H9 (cell line): ENCODE data around the gene PALD1. TPM values are rescaled to one million over a fixed set of nuclear protein-coding genes. Genes with fewer than 3 reads are reported as not detected.

Experiments
- DNase-seq: peaks from one replicate; pipeline ENCODE4 v3.0.0-alpha.2; 2017
- H2AFZ ChIP-seq: one replicate; pipeline ENCODE4 v1.6.1; 2013; ENCODE audit warnings: mild to moderate bottlenecking, low read length, control low read depth, moderate library complexity
- H2AK5ac ChIP-seq: 2 replicates; pipeline ENCODE4 v1.6.1; 2013; ENCODE audit warnings: low read length, control low read depth, mixed read lengths; ENCODE audit not compliant: insufficient read length
- H2BK120ac ChIP-seq: one replicate; pipeline ENCODE4 v1.6.1; 2013; ENCODE audit warnings: low read depth, mild to moderate bottlenecking, low read length, control low read depth, inconsistent platforms; ENCODE audit not compliant: poor library complexity, severe bottlenecking
- H2BK12ac ChIP-seq: 2 replicates; pipeline ENCODE4 v1.6.1; 2013; ENCODE audit warnings: low read length, control low read depth, mixed read lengths, low read depth; ENCODE audit not compliant: insufficient read length
- H2BK15ac ChIP-seq: 2 replicates; pipeline ENCODE4 v1.6.1; 2013; ENCODE audit warnings: low read depth, low read length, control low read depth
- H2BK20ac ChIP-seq: one replicate; pipeline ENCODE4 v1.6.1; 2013; ENCODE audit warnings: low read depth, mild to moderate bottlenecking, low read length, control low read depth, inconsistent platforms; ENCODE audit not compliant: poor library complexity, severe bottlenecking
- H2BK5ac ChIP-seq: 2 replicates; pipeline ENCODE4 v1.6.1; 2013; ENCODE audit warnings: low read length, control low read depth, mixed read lengths; ENCODE audit not compliant: insufficient read length
- H3K14ac ChIP-seq: 2 replicates; pipeline ENCODE4 v1.6.1; 2013; ENCODE audit warnings: low read length, control low read depth; ENCODE audit not compliant: insufficient read depth
- H3K18ac ChIP-seq: 2 replicates; pipeline ENCODE4 v1.6.1; 2013; ENCODE audit warnings: low read depth, mild to moderate bottlenecking, mixed read lengths, low read length, control low read depth; ENCODE audit not compliant: insufficient read length
- H3K23ac ChIP-seq: 2 replicates; pipeline ENCODE4 v1.6.1; 2013; ENCODE audit warnings: low read length, control low read depth, mixed read lengths, low read depth; ENCODE audit not compliant: insufficient read length
- H3K23me2 ChIP-seq: 2 replicates; pipeline ENCODE4 v1.6.1; 2013; ENCODE audit warnings: low read depth, mild to moderate bottlenecking, mixed read lengths, low read length, control low read depth; ENCODE audit not compliant: insufficient read length, poor library complexity, severe bottlenecking
- H3K27ac ChIP-seq: 2 replicates; pipeline ENCODE4 v1.5.1; 2013; ENCODE audit warnings: low read length, control low read depth, mixed read lengths, low read depth; ENCODE audit not compliant: insufficient read length
- H3K27me3 ChIP-seq: 2 replicates; pipeline ENCODE4 v1.6.1; 2013; ENCODE audit warnings: low read length, control low read depth, inconsistent platforms; ENCODE audit not compliant: insufficient read depth
- H3K4ac ChIP-seq: 2 replicates; pipeline ENCODE4 v1.6.1; 2013; ENCODE audit warnings: low read depth, mild to moderate bottlenecking, control low read depth, inconsistent platforms, low read length, moderate library complexity
- H3K4me1 ChIP-seq: 2 replicates; pipeline ENCODE4 v1.6.1; 2013; ENCODE audit warnings: low read length, control low read depth, inconsistent platforms; ENCODE audit not compliant: insufficient read depth
- H3K4me2 ChIP-seq: 2 replicates; pipeline ENCODE4 v1.6.1; 2013; ENCODE audit warnings: low read length, control low read depth, mixed read lengths; ENCODE audit not compliant: insufficient read length, insufficient read depth
- H3K56ac ChIP-seq: 2 replicates; pipeline ENCODE4 v1.6.1; 2013; ENCODE audit warnings: low read depth, mild to moderate bottlenecking, mixed read lengths, low read length, control low read depth; ENCODE audit not compliant: insufficient read length
- H3K79me1 ChIP-seq: 2 replicates; pipeline ENCODE4 v1.6.1; 2013; ENCODE audit warnings: low read depth, mild to moderate bottlenecking, moderate library complexity, low read length, control low read depth, inconsistent platforms; ENCODE audit not compliant: insufficient read depth, poor library complexity, severe bottlenecking
- H3K79me2 ChIP-seq: 2 replicates; pipeline ENCODE4 v1.6.1; 2013; ENCODE audit warnings: low read length, control low read depth, inconsistent platforms; ENCODE audit not compliant: insufficient read depth
- H3K9ac ChIP-seq: 2 replicates; pipeline ENCODE4 v1.6.1; 2013; ENCODE audit warnings: low read length, control low read depth, mixed read lengths; ENCODE audit not compliant: insufficient read length; ENCODE audit errors: extremely low read depth
- H3K9me3 ChIP-seq: one replicate; pipeline ENCODE4 v1.6.1; 2013; ENCODE audit warnings: low read depth, low read length, inconsistent platforms; ENCODE audit not compliant: control insufficient read depth
- H3T11ph ChIP-seq: one replicate; pipeline ENCODE4 v1.6.1; 2013; ENCODE audit warnings: mild to moderate bottlenecking, low read length, control low read depth, inconsistent platforms
- H4K20me1 ChIP-seq: one replicate; pipeline ENCODE4 v1.6.1; 2013; ENCODE audit not compliant: control insufficient read depth, insufficient read length, insufficient read depth
- H4K5ac ChIP-seq: 2 replicates; pipeline ENCODE4 v1.6.1; 2013; ENCODE audit warnings: low read depth, mild to moderate bottlenecking, mixed read lengths, low read length, control low read depth; ENCODE audit not compliant: insufficient read length
- H4K8ac ChIP-seq: replicated peaks from 2 replicates; pipeline ENCODE4 v1.6.1; 2013; ENCODE audit warnings: low read length, control low read depth, mixed read lengths, low read depth; ENCODE audit not compliant: insufficient read length
- H4K91ac ChIP-seq: 2 replicates; pipeline ENCODE4 v1.6.1; 2013; ENCODE audit warnings: low read depth, mild to moderate bottlenecking, moderate library complexity, mixed read lengths, low read length, control low read depth; ENCODE audit not compliant: insufficient read length
- H3K27ac Mint-ChIP-seq, 3 experiments: 2 replicates in 2 of 3; 3 replicates in 1 of 3; pipeline ENCODE4 v1.8.0; 2020 to 2021; ENCODE audit warnings: mixed read lengths in 3 of 3, mild to moderate bottlenecking in 1 of 3, moderate library complexity in 1 of 3
- H3K27me3 Mint-ChIP-seq: 2 replicates; pipeline ENCODE4 v1.8.0; 2021; ENCODE audit warnings: low read depth, mild to moderate bottlenecking, moderate library complexity, mixed read lengths
- H3K36me3 Mint-ChIP-seq, 3 experiments: 2 replicates in 2 of 3; 3 replicates in 1 of 3; pipeline ENCODE4 v1.8.0; 2020 to 2021; ENCODE audit warnings: low read depth in 3 of 3, mixed read lengths in 3 of 3; ENCODE audit not compliant: insufficient read depth in 1 of 3
- H3K4me1 Mint-ChIP-seq, 2 experiments: 2 replicates each; pipeline ENCODE4 v1.8.0; 2020; ENCODE audit warnings: mixed read lengths in 2 of 2
- H3K4me3 Mint-ChIP-seq, 2 experiments: 2 replicates in 1 of 2; 3 replicates in 1 of 2; pipeline ENCODE4 v1.8.0; 2020 to 2021; ENCODE audit warnings: mild to moderate bottlenecking in 2 of 2, mixed read lengths in 2 of 2, moderate library complexity in 1 of 2
- H3K9me3 Mint-ChIP-seq, 2 experiments: 2 replicates in 1 of 2; 3 replicates in 1 of 2; pipeline ENCODE4 v1.8.0; 2020; ENCODE audit warnings: mild to moderate bottlenecking in 2 of 2, mixed read lengths in 2 of 2, moderate library complexity in 1 of 2
- WGBS: extraction: QIAGEN DNeasy Blood & Tissue Kit; methylation state at CpG from one replicate; pipeline ENCODE4 v1.1.7; 2013; ENCODE audit warnings: missing lambda C conversion rate, low lambda C conversion rate, mixed read lengths; ENCODE audit not compliant: insufficient read length; ENCODE audit errors: extremely low coverage; 5-methylcytosine and 5-hydroxymethylcytosine counted together
- total RNA-seq: library from RNA; stranded (reverse); gene quantifications from 2 replicates; pipeline ENCODE4 v1.2.1, GENCODE V29; 2021
- TF ChIP-seq, protein P1 (sequence below): fragments of 200-600 bp; sonication (generic); conservative IDR thresholded peaks from 3 replicates; pipeline ENCODE4 v1.8.0; 2021; ENCODE audit warnings: antibody characterized with exemption, mild to moderate bottlenecking

PALD1 gene
- total RNA-seq, 1 experiment from 2014 or later = 21.1 TPM

DNA sequence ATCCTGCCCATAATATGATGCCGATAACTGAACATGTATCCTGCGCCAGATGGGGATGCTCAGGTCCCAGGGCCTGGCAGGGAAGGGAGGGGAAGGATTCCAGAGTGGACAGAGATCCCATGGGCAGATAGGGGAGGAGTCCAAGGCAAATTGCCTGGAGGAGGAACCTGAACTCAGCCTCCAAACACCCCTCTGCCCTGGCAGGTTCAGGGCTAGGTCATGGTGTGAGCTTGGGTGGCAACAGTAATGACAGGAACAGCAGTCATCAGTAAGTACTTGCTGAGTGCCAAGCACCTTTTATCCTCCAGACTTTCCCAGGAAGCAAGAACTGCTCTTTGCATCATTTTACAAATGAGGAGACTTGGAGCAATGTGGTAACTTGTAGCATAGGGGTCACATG lies 3.8 kb upstream of the PALD1 start:
- no peak overlapping the region for H2BK5ac ChIP-seq
- H3K56ac ChIP-seq = no peak overlapping the region
- H4K20me1 ChIP-seq = no peaks in the 10 kb centered on the region
- no peak overlapping the region for H4K91ac ChIP-seq
- no peak overlapping the region for H4K8ac ChIP-seq
- no peak overlapping the region for H3K4ac ChIP-seq
- no peak overlapping the region for H3K14ac ChIP-seq
- H2BK120ac ChIP-seq = no peak overlapping the region
- no peaks in the 10 kb centered on the region for H3K36me3 Mint-ChIP-seq
- H3K18ac ChIP-seq = no peak overlapping the region
- no peak overlapping the region for H3T11ph ChIP-seq
- H3K79me1 ChIP-seq = no peaks in the 10 kb centered on the region
- H3K27ac Mint-ChIP-seq = no peak overlapping the region; a peak in 1 of 7 replicates
- no peak overlapping the region for H3K23ac ChIP-seq
- no peak overlapping the region for H2BK20ac ChIP-seq
- no peak for DNase-seq
- no peaks in the 10 kb centered on the region for H3K27me3 ChIP-seq
- TF ChIP-seq, protein P1, sequence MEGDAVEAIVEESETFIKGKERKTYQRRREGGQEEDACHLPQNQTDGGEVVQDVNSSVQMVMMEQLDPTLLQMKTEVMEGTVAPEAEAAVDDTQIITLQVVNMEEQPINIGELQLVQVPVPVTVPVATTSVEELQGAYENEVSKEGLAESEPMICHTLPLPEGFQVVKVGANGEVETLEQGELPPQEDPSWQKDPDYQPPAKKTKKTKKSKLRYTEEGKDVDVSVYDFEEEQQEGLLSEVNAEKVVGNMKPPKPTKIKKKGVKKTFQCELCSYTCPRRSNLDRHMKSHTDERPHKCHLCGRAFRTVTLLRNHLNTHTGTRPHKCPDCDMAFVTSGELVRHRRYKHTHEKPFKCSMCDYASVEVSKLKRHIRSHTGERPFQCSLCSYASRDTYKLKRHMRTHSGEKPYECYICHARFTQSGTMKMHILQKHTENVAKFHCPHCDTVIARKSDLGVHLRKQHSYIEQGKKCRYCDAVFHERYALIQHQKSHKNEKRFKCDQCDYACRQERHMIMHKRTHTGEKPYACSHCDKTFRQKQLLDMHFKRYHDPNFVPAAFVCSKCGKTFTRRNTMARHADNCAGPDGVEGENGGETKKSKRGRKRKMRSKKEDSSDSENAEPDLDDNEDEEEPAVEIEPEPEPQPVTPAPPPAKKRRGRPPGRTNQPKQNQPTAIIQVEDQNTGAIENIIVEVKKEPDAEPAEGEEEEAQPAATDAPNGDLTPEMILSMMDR = no peak
- WGBS = no CpG with 5 or more reads among the region's 2 CpGs
- no peaks in the 10 kb centered on the region for H3K9me3 Mint-ChIP-seq
- no peak overlapping the region for H3K9ac ChIP-seq
- H2AK5ac ChIP-seq = no peak overlapping the region
- no peak overlapping the region for H3K4me2 ChIP-seq
- peaks cover 16 to 18% of the 10 kb centered on the region in 2 experiments for H3K4me1 Mint-ChIP-seq
- no peak overlapping the region for H2BK15ac ChIP-seq
- no peak overlapping the region for H3K27ac ChIP-seq
- no peaks in the 10 kb centered on the region; the same call in 1 of the 2 replicates for H3K79me2 ChIP-seq
- peaks cover 14% of the 10 kb centered on the region for H3K23me2 ChIP-seq
- no peak overlapping the region for H2AFZ ChIP-seq
- peaks cover 1% of the 10 kb centered on the region for H3K4me1 ChIP-seq
- no peak overlapping the region for H4K5ac ChIP-seq
- no peak overlapping the region for H2BK12ac ChIP-seq
- peaks cover 3% of the 10 kb centered on the region for H3K27me3 Mint-ChIP-seq
- H3K4me3 Mint-ChIP-seq = no peak overlapping the region
- H3K9me3 ChIP-seq = no peaks in the 10 kb centered on the region
